ENCODE data around the gene RTL3.

DNA sequence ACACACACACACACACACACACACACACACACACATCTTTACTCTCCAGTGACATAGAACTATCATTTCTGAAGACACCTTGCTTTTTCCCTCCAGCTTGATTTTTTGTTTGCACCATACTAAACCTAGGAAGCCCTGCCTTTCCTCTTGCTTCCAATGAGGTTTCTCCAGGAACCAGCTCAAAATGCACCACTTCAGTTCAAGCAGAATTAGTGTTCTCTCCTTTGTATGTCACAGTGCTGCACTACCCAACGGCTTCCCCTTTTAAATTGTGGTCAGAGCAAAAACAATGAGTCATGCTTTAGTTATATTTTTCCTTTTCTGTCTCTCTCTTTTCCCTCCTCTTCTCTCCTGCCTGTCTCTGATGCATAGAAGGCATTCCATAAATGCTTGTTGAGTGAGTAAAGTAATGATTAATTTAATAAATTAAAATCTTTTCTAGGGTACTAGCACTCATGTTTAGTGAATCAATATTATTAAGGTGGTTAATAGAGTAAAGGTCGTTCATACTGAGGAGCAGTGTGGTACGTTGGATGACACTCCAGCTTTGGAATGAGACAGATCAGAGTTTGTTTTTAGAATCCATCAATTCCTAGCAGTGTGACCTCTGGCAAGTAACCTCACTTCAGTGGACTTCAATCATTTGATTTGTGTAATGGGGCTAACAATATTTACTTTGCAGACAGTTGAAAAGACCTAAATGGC is 5.9 kb downstream of the RTL3 start:
- TF ChIP-seq, protein P1, sequence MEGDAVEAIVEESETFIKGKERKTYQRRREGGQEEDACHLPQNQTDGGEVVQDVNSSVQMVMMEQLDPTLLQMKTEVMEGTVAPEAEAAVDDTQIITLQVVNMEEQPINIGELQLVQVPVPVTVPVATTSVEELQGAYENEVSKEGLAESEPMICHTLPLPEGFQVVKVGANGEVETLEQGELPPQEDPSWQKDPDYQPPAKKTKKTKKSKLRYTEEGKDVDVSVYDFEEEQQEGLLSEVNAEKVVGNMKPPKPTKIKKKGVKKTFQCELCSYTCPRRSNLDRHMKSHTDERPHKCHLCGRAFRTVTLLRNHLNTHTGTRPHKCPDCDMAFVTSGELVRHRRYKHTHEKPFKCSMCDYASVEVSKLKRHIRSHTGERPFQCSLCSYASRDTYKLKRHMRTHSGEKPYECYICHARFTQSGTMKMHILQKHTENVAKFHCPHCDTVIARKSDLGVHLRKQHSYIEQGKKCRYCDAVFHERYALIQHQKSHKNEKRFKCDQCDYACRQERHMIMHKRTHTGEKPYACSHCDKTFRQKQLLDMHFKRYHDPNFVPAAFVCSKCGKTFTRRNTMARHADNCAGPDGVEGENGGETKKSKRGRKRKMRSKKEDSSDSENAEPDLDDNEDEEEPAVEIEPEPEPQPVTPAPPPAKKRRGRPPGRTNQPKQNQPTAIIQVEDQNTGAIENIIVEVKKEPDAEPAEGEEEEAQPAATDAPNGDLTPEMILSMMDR (conservative IDR thresholded peaks at IDR 0.05; ENCODE audit: low read depth, low read length) = no peak
- TF ChIP-seq POLR2A (IDR thresholded peaks at IDR 0.05; ENCODE audit: low read depth, low read length) = no peak
- TF ChIP-seq NFE2L2 (IDR thresholded peaks at IDR 0.05; ENCODE audit: low read depth, low read length) = peak; percentile 51
- no peak for TF ChIP-seq RAD21 (IDR thresholded peaks at IDR 0.05; ENCODE audit: low read length)
- TF ChIP-seq RFX5 (IDR thresholded peaks at IDR 0.05; ENCODE audit: low read depth, low read length) = no peak
- no peak for TF ChIP-seq SMC3 (IDR thresholded peaks at IDR 0.05; ENCODE audit: low read depth, low read length)
- TF ChIP-seq CEBPB (IDR thresholded peaks at IDR 0.05; ENCODE audit: low read depth, low read length) = no peak
- TF ChIP-seq RCOR1 (IDR thresholded peaks at IDR 0.05; ENCODE audit: insufficient replicate concordance, low read length) = no peak

All from IMR-90 (cell line).